ENCODE data around the gene CARHSP1.

The CARHSP1 gene

DNA sequence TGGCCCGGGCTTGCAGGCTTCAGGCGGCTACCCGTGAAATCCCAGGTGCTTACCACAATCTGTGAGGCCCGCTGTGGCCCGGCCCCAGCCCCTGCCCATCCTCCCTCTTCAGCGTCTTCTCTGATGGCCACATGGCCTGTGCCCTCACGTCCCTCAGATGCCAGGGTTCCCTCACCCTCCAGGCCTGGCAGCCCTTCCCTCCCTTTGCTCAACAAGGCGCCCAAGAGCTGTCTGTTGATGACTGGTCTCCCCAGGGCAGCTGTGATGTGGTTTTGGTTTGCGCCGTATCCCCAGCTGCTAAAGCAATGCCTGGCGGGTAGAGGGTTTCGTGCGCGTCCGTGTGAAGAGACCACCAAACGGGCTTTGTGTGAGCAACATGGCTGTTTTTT lies 36.1 kb downstream of the CARHSP1 start:
- H3K9me3 ChIP-seq (ENCODE audit: control insufficient read depth, low read length) = no peaks in the 10 kb centered on the region
- H3K9ac ChIP-seq (ENCODE audit: low read length) = no peak overlapping the region
- H3K4me1 ChIP-seq (ENCODE audit: control insufficient read depth, insufficient read depth, low read length) = peaks cover 16% of the 10 kb centered on the region
- H3K4me3 ChIP-seq (ENCODE audit: low read length) = no peak overlapping the region
- H3K27me3 ChIP-seq (replicated peaks; ENCODE audit: control insufficient read depth, insufficient read depth, low read length) = no peaks in the 10 kb centered on the region
- DNase-seq (ENCODE audit: low read depth) = no peak
- H3K36me3 ChIP-seq (ENCODE audit: control insufficient read depth, insufficient read depth, low read length, severe bottlenecking) = peaks cover 43% of the 10 kb centered on the region

DNA sequence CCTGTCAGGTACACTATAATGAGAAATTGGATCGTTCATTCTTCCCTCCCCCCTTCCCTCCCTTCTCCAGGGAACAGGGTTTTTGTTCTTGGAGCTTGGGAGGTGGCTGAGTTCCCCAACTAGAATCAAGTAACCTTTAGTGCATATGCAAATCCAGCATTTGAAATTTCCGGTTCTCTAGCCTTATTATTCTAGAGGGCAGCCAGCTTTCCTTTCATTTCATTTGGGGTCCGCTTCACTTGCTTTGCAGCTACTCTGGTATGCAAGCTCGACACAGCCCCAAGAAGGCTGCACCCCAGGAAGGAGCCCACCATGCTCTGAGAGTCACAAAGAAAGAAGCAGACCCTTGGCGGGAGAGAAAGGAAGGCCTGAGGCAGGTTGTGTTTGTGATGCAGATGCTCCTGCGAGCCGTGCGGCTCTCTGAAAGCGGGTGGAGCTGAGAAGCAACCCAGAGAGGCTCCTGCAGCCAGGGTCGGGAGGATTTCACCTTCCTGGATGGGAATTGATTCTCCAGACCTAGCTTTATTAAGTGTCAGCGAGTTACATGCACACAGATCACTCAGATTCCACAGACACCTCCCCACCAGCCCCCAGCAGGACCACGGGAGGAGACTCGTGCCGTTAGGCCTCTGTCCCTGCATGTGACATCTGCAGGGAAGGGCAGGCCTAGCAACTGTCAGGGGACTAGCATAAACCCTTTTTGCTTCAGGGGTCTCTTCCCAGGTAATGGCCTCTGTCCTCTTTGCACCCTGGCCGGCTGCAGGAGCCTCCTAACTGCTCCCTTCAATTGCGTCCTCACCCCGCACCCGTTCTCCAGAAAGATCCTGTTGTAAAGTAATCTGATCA lies 36.7 kb downstream of the CARHSP1 start:
- H3K36me3 ChIP-seq (ENCODE audit: control insufficient read depth, insufficient read depth, low read length, severe bottlenecking) = peaks cover 44% of the 10 kb centered on the region
- H3K27me3 ChIP-seq (replicated peaks; ENCODE audit: control insufficient read depth, insufficient read depth, low read length) = no peaks in the 10 kb centered on the region
- H3K4me1 ChIP-seq (ENCODE audit: control insufficient read depth, insufficient read depth, low read length) = peaks cover 16% of the 10 kb centered on the region
- H3K4me3 ChIP-seq (ENCODE audit: low read length) = no peak overlapping the region
- no peak overlapping the region for H3K9ac ChIP-seq (ENCODE audit: low read length)
- H3K9me3 ChIP-seq (ENCODE audit: control insufficient read depth, low read length) = no peaks in the 10 kb centered on the region
- no peak for DNase-seq (ENCODE audit: low read depth)

DNA sequence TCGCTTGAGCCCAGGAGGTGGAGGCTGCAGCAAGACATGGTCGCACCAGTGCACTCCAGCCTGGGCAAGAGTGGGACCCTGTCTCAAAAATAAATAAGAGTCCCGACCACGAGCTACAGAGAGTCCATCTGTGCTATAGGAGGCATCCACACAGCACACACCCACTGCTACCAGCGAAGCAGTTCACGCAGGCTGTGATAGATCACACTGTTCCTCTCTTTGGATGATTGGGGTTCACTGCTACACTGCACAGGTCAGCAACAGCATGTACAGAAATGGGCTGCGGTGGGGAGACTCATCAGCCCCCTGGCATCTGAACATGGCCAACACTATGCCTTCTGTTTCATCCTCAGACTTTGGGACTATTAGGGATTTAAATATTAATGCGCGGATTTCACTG lies 37.4 kb downstream of the CARHSP1 start:
- Histone ChIP-seq H3K36me3 (ENCODE audit: control insufficient read depth, insufficient read depth, low read length, severe bottlenecking) (peaks cover 50% of the 10 kb centered on the region), H3K27me3 (replicated peaks; ENCODE audit: control insufficient read depth, insufficient read depth, low read length) (no peaks in the 10 kb centered on the region), H3K4me3 (ENCODE audit: low read length) (no peak overlapping the region), H3K9me3 (ENCODE audit: control insufficient read depth, low read length) (no peaks in the 10 kb centered on the region), H3K4me1 (ENCODE audit: control insufficient read depth, insufficient read depth, low read length) (peaks cover 11% of the 10 kb centered on the region), H3K9ac (ENCODE audit: low read length) (no peak overlapping the region)
- no peak for DNase-seq (ENCODE audit: low read depth)

DNA sequence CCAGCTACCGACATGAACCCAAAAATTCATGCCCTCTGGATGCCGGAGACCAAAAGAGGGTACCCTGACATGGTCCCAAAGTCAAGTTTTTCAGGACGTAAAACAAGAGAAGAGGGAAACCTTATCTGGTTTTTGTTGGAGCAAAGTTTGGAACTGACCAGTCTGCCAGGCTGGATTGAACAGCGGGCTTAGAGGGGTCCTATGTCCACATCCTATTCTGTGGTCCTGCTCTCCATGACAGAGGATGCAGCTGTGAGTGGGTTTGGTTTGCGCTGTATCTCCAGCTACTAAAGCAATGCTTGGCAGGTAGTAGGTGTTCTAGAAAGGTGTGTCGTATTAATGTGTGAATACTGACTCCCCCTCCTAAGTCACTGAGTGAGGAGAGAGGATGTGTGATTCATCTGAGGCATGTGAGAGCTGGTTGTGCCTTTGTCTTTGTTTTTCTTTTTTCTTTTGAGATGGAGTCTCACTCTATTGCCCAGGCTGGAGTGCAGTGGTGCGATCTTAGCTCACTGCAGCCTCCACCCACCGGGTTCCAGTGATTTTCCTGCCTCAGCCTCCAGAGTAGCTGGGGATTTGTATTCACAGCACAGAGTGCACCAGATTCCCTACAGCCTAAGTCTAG lies 40.2 kb downstream of the CARHSP1 start:
- Histone ChIP-seq H3K4me1 (ENCODE audit: control insufficient read depth, insufficient read depth, low read length) (no peaks in the 10 kb centered on the region), H3K9me3 (ENCODE audit: control insufficient read depth, low read length) (no peaks in the 10 kb centered on the region), H3K36me3 (ENCODE audit: control insufficient read depth, insufficient read depth, low read length, severe bottlenecking) (peaks cover 71% of the 10 kb centered on the region), H3K27me3 (replicated peaks; ENCODE audit: control insufficient read depth, insufficient read depth, low read length) (no peaks in the 10 kb centered on the region), H3K9ac (ENCODE audit: low read length) (no peak overlapping the region), H3K4me3 (ENCODE audit: low read length) (no peak overlapping the region)
- DNase-seq (ENCODE audit: low read depth) = no peak

DNA sequence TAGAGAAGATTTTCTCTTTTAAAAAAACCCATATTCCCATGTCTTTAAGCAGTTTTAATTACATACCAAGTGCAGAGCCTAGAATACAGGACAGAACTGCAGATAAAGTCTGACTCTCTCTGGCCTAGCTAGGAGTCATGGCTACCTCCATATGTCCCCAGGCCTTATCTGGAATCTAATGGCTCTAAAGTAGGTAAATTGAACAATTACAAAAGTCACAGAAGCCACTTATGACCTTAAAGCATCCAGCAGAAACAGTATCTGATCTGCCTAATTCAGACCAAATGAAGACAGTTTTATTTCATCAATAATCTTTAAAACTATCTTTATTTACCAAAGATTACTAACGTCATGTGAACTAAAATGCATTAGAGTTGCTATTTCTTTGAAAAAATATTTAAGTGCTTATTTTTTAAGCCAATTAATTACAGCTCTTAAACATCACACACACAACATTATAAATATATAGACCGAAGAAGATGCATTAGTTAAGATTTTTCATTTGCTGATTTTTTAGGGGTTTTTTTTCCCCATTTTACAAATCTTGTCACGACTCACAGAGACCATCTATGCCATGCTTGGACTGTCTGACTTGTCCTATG lies 42.4 kb downstream of the CARHSP1 start:
- no peak for DNase-seq (ENCODE audit: low read depth)
- no peaks in the 10 kb centered on the region for H3K9me3 ChIP-seq (ENCODE audit: control insufficient read depth, low read length)
- no peak overlapping the region for H3K9ac ChIP-seq (ENCODE audit: low read length)
- no peaks in the 10 kb centered on the region for H3K27me3 ChIP-seq (replicated peaks; ENCODE audit: control insufficient read depth, insufficient read depth, low read length)
- H3K4me1 ChIP-seq (ENCODE audit: control insufficient read depth, insufficient read depth, low read length) = no peaks in the 10 kb centered on the region
- no peak overlapping the region for H3K4me3 ChIP-seq (ENCODE audit: low read length)
- peaks cover 65% of the 10 kb centered on the region for H3K36me3 ChIP-seq (ENCODE audit: control insufficient read depth, insufficient read depth, low read length, severe bottlenecking)

DNA sequence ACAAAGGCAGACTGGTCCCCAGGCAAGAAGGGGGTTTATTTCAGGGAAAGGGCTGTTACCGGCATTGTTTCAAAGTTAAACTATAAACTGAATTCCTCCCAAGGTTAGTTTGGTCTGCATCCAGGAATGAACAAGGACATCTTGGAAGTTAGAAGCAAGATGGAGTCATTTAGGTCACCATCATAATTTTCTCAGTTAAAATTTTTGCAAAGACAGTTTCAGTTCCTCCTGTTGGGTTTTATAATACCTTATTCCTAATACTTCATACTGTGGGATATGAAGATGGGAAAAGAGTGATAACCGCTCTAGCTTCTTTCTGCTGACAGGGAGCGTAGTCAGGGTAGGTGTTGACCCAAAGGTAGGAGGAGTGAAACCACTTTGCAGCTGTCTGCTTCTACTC lies 46.4 kb downstream of the CARHSP1 start:
- DNase-seq (ENCODE audit: low read depth) = no peak
- Histone ChIP-seq H3K9ac (ENCODE audit: low read length) (no peak overlapping the region), H3K9me3 (ENCODE audit: control insufficient read depth, low read length) (no peaks in the 10 kb centered on the region), H3K4me3 (ENCODE audit: low read length) (no peak overlapping the region), H3K4me1 (ENCODE audit: control insufficient read depth, insufficient read depth, low read length) (peaks cover 4% of the 10 kb centered on the region), H3K27me3 (replicated peaks; ENCODE audit: control insufficient read depth, insufficient read depth, low read length) (no peaks in the 10 kb centered on the region), H3K36me3 (ENCODE audit: control insufficient read depth, insufficient read depth, low read length, severe bottlenecking) (peaks cover 67% of the 10 kb centered on the region)

DNA sequence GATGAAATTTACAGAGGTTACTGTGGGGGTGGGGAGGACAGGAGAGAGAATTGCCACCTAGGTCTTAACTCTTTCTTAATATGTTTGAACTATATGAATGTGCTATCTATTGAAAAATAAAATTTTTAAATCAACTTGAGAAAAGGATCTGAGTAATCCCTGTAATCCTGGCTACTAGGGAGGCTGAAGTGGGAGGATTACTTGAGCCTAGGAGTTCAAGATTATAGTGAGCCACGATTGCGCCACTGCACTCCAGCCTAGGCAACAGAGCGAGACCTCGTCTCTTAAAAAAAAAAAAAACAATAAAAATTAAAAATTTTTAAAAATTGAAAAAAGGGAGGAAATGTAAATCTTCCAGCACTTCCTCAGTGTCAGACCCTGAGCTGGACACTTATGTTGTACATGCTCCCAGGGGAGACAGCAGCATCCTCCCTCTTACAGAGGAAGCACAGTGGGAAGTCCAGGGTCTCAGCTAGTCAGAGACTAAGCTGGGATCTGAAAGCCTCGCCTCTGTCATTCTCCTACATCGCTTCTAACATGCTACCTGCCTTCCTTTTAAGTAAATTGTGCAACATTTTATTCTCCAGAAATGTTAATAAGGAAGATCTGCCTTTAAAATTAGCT lies 49.3 kb downstream of the CARHSP1 start:
- Histone ChIP-seq H3K9ac (ENCODE audit: low read length) (no peak overlapping the region), H3K4me3 (ENCODE audit: low read length) (no peak overlapping the region), H3K9me3 (ENCODE audit: control insufficient read depth, low read length) (no peaks in the 10 kb centered on the region), H3K36me3 (ENCODE audit: control insufficient read depth, insufficient read depth, low read length, severe bottlenecking) (peaks cover 64% of the 10 kb centered on the region), H3K27me3 (replicated peaks; ENCODE audit: control insufficient read depth, insufficient read depth, low read length) (no peaks in the 10 kb centered on the region), H3K4me1 (ENCODE audit: control insufficient read depth, insufficient read depth, low read length) (peaks cover 10% of the 10 kb centered on the region)
- DNase-seq (ENCODE audit: low read depth) = no peak

DNA sequence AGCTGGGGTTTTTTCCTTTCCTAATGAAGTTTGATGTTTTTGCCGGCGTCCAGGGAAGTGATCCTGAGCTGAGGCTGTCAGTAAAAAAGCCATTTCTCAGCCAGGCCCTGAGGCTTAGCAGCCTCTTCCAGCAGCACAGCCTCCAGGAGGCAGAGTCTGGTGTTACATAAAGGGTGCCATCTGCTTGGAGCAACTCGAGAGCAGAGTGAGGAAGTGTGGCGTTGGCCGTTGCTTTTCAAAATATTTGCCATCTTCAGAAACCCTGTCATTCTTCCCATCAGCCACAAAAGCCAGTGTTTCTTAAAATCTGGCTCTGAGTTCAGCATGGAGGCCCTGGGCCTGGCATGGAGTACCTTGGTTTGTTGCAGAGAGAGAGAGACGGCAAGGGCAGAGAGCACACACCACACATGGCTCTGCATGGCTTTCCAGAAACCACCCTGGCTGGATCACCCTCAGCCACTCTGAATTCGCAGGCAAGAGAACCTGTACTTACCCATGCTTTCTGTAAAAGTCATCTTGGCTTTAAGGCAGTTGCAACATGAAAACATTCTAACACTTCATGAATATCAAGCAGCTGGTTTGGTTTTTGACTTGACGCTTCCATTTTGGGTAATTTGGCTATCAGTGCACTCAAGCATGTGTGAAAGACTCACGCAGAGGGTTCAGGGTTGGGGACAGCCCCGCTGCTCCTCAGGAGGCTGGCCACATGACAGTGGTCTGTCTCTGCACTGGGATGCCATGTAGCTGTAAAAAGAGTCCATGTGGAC lies 50.1 kb downstream of the CARHSP1 start:
- no peak overlapping the region for H3K9ac ChIP-seq (ENCODE audit: low read length)
- DNase-seq (ENCODE audit: low read depth) = no peak

DNA sequence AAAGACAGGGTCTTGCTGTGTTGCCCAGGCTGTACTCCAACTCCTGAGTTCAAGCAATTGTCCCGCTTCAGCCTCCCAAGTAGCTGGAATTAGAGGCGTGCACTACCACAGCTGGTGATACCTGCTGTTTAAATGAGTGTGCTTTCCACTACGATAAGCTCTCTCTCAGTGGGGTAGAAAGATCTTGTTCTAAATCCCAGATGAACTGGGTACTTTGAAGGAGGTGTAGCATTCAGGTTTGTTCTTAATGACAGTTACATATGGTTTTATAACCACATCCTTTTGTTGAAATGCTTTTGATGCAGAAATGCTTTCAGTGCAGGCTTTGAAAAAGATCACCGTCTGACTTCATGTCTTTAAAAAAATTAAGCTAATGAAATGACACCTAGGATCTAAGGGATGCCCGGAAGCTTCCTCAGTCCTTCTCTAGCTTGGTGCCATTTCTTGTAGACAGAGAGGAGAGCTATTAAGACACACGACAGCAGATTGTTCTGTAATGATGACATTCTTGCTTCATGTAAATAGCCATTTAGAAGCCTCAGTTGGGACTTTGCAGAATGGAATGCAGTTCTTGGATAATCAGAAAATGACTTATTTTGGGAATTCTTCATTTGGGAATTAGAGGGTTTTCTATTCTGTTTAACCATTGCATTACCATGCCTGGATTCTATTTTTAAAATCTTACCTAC lies 51.7 kb downstream of the CARHSP1 start:
- H3K36me3 ChIP-seq (ENCODE audit: control insufficient read depth, insufficient read depth, low read length, severe bottlenecking) = peaks cover 78% of the 10 kb centered on the region
- no peaks in the 10 kb centered on the region for H3K9me3 ChIP-seq (ENCODE audit: control insufficient read depth, low read length)
- H3K4me3 ChIP-seq (ENCODE audit: low read length) = no peak overlapping the region
- no peaks in the 10 kb centered on the region for H3K27me3 ChIP-seq (replicated peaks; ENCODE audit: control insufficient read depth, insufficient read depth, low read length)
- no peak overlapping the region for H3K9ac ChIP-seq (ENCODE audit: low read length)
- peak; percentile 10 for DNase-seq (ENCODE audit: low read depth)
- H3K4me1 ChIP-seq (ENCODE audit: control insufficient read depth, insufficient read depth, low read length) = peaks cover 10% of the 10 kb centered on the region

More for the DNA sequence above, 50.1 kb downstream of the CARHSP1 start:
- peaks cover 10% of the 10 kb centered on the region for H3K4me1 ChIP-seq (ENCODE audit: control insufficient read depth, insufficient read depth, low read length)
- H3K9me3 ChIP-seq (ENCODE audit: control insufficient read depth, low read length) = no peaks in the 10 kb centered on the region
- no peaks in the 10 kb centered on the region for H3K27me3 ChIP-seq (replicated peaks; ENCODE audit: control insufficient read depth, insufficient read depth, low read length)
- H3K36me3 ChIP-seq (ENCODE audit: control insufficient read depth, insufficient read depth, low read length, severe bottlenecking) = peaks cover 64% of the 10 kb centered on the region
- H3K4me3 ChIP-seq (ENCODE audit: low read length) = no peak overlapping the region

DNA sequence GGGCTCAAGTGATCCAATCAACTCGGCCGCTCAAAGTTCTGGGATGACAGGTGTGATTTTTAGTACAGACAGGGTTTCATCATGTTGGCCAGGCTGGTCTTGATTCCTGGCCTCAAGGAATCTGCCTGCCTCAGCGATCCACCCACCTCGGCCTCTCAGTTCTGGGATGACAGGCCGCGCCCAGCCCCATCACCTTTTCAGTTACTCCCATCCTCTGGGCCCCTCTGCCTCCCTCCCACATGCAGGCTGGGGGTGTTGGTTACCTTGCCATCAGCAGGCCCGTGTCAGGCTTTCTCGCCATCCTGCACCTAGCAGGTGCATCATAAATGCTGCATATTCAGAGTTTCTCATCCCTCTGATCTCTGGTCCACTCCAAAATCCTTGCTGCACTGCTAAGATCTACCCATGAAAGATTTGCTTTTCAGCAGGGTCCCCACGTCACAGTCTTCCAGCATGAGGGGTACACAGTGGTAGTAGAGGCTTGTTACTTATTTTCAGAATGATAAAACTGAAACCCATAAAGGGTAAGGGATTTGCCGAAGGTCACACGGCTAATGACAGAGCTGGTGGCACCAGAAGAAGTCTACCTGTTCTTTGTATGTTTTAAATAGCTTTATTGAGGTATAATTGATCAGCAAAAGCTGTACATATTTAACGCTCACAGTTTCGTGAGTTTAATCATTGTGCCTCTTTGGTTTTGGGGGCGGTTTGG lies 54.6 kb downstream of the CARHSP1 start:
- Histone ChIP-seq H3K27me3 (replicated peaks; ENCODE audit: control insufficient read depth, insufficient read depth, low read length) (no peaks in the 10 kb centered on the region), H3K9ac (ENCODE audit: low read length) (no peak overlapping the region), H3K4me3 (ENCODE audit: low read length) (no peak overlapping the region), H3K36me3 (ENCODE audit: control insufficient read depth, insufficient read depth, low read length, severe bottlenecking) (peaks cover 81% of the 10 kb centered on the region), H3K9me3 (ENCODE audit: control insufficient read depth, low read length) (no peaks in the 10 kb centered on the region), H3K4me1 (ENCODE audit: control insufficient read depth, insufficient read depth, low read length) (peaks cover 10% of the 10 kb centered on the region)
- DNase-seq (ENCODE audit: low read depth) = no peak

All from adipocyte (in vitro differentiated cells).